ENCODE data around the gene PRRX2. TPM values are rescaled to one million over a fixed set of nuclear protein-coding genes. Genes with fewer than 3 reads are reported as not detected.

The PRRX2 gene
- total RNA-seq, 1 donor from 2014 or later: 5.6 TPM

GRCh38 chr9:129677456-129677855, 12.0 kb downstream of the PRRX2 start:
- no peak for TF ChIP-seq CTCF (IDR thresholded peaks at IDR 0.05)
- no peaks in the 10 kb centered on the region for H3K9me3 Mint-ChIP-seq (ENCODE audit: unreplicated experiment)
- peak overlapping the region; percentile 77 for H3K27ac Mint-ChIP-seq (ENCODE audit: unreplicated experiment)
- H3K4me1 Mint-ChIP-seq (ENCODE audit: unreplicated experiment): peaks cover 30% of the 10 kb centered on the region
- peak; percentile 89 for DNase-seq (ENCODE audit: extremely low spot score, unreplicated experiment)
- no peaks in the 10 kb centered on the region for H3K36me3 Mint-ChIP-seq (ENCODE audit: unreplicated experiment)
- peaks cover 2% of the 10 kb centered on the region for H3K27me3 Mint-ChIP-seq (ENCODE audit: unreplicated experiment)
- H3K4me3 Mint-ChIP-seq (ENCODE audit: unreplicated experiment): peak overlapping the region; percentile 55

- Mint-ChIP-seq H3K27me3 (ENCODE audit: unreplicated experiment) (peaks cover 2% of the 10 kb centered on the region), H3K4me1 (ENCODE audit: unreplicated experiment) (peaks cover 29% of the 10 kb centered on the region), H3K9me3 (ENCODE audit: unreplicated experiment) (no peaks in the 10 kb centered on the region), H3K36me3 (ENCODE audit: unreplicated experiment) (no peaks in the 10 kb centered on the region), H3K27ac (ENCODE audit: unreplicated experiment) (no peak overlapping the region), H3K4me3 (ENCODE audit: unreplicated experiment) (no peak overlapping the region)
- no peak for DNase-seq (ENCODE audit: extremely low spot score, unreplicated experiment)
- no peak for TF ChIP-seq CTCF (IDR thresholded peaks at IDR 0.05)
Observed at GRCh38 chr9:129678844-129679243, 13.4 kb downstream of the PRRX2 start.

- no peak overlapping the region for H3K27ac Mint-ChIP-seq (ENCODE audit: unreplicated experiment)
- H3K9me3 Mint-ChIP-seq (ENCODE audit: unreplicated experiment): no peaks in the 10 kb centered on the region
- no peak for DNase-seq (ENCODE audit: extremely low spot score, unreplicated experiment)
- no peak for TF ChIP-seq CTCF (IDR thresholded peaks at IDR 0.05)
- H3K4me3 Mint-ChIP-seq (ENCODE audit: unreplicated experiment): no peak overlapping the region
- peaks cover 2% of the 10 kb centered on the region for H3K27me3 Mint-ChIP-seq (ENCODE audit: unreplicated experiment)
- H3K4me1 Mint-ChIP-seq (ENCODE audit: unreplicated experiment): peaks cover 29% of the 10 kb centered on the region
- no peaks in the 10 kb centered on the region for H3K36me3 Mint-ChIP-seq (ENCODE audit: unreplicated experiment)
Observed at GRCh38 chr9:129679537-129679936, 14.1 kb downstream of the PRRX2 start.

- TF ChIP-seq CTCF (IDR thresholded peaks at IDR 0.05): no peak
- Mint-ChIP-seq H3K27me3 (ENCODE audit: unreplicated experiment) (no peaks in the 10 kb centered on the region), H3K4me1 (ENCODE audit: unreplicated experiment) (peaks cover 22% of the 10 kb centered on the region), H3K27ac (ENCODE audit: unreplicated experiment) (no peak overlapping the region), H3K9me3 (ENCODE audit: unreplicated experiment) (no peaks in the 10 kb centered on the region), H3K36me3 (ENCODE audit: unreplicated experiment) (no peaks in the 10 kb centered on the region), H3K4me3 (ENCODE audit: unreplicated experiment) (no peak overlapping the region)
- DNase-seq (ENCODE audit: extremely low spot score, unreplicated experiment): no peak
Observed at GRCh38 chr9:129681924-129682323, 16.5 kb downstream of the PRRX2 start.

GRCh38 chr9:129682381-129682780, 16.9 kb downstream of the PRRX2 start:
- Mint-ChIP-seq H3K4me3 (ENCODE audit: unreplicated experiment) (no peak overlapping the region), H3K27ac (ENCODE audit: unreplicated experiment) (no peak overlapping the region)

More at GRCh38 chr9:129682381-129682780, 16.9 kb downstream of the PRRX2 start:
- no peaks in the 10 kb centered on the region for H3K36me3 Mint-ChIP-seq (ENCODE audit: unreplicated experiment)
- peaks cover 17% of the 10 kb centered on the region for H3K4me1 Mint-ChIP-seq (ENCODE audit: unreplicated experiment)
- H3K9me3 Mint-ChIP-seq (ENCODE audit: unreplicated experiment): no peaks in the 10 kb centered on the region
- H3K27me3 Mint-ChIP-seq (ENCODE audit: unreplicated experiment): no peaks in the 10 kb centered on the region
- DNase-seq (ENCODE audit: extremely low spot score, unreplicated experiment): no peak
- TF ChIP-seq CTCF (IDR thresholded peaks at IDR 0.05): no peak

All from osteocyte (in vitro differentiated cells).